Urinary bladder (tissue), 4 donors: ENCODE data around the gene REEP1. TPM values are rescaled to one million over a fixed set of nuclear protein-coding genes. Genes with fewer than 3 reads are reported as not detected.
"Not testable (repeated sequence)": the region's sequence is repeated elsewhere in the genome, so short reads cannot be mapped to it uniquely, and the experiment has no call there.

ENCODE experiments used
- DNase-seq: peaks from one replicate; pipeline ENCODE4 v3.0.0-alpha.2; 2015; ENCODE audit errors: extremely low spot score
- H3K27ac ChIP-seq: one replicate; pipeline ENCODE4 v1.5.1; 2013; ENCODE audit warnings: low read depth, mild to moderate bottlenecking, moderate library complexity
- H3K36me3 ChIP-seq: one replicate; pipeline ENCODE4 v1.6.1; 2013; ENCODE audit warnings: mild to moderate bottlenecking, moderate library complexity; ENCODE audit not compliant: insufficient read depth
- H3K4me1 ChIP-seq: one replicate; pipeline ENCODE4 v1.6.1; 2013; ENCODE audit warnings: mild to moderate bottlenecking, moderate library complexity; ENCODE audit not compliant: insufficient read depth
- H3K4me3 ChIP-seq: one replicate; pipeline ENCODE4 v1.5.1; 2013; ENCODE audit warnings: low read depth, low read length
- WGBS: extraction: QIAGEN DNeasy Blood & Tissue Kit; methylation state at CpG from one replicate; pipeline ENCODE4 v1.1.7; 2013; 5-methylcytosine and 5-hydroxymethylcytosine counted together
- polyA plus RNA-seq: library from polyadenylated mRNA; stranded (reverse); fragments of 200-250 nt; gene quantifications from one replicate; pipeline ENCODE4 v1.2.3, GENCODE V29; 2013
- total RNA-seq: library from RNA; depleted of rRNA; stranded (reverse); fragments of >200 nt; gene quantifications from one replicate; pipeline ENCODE4 v1.2.3, GENCODE V29; 2014
- donor health status: healthy with polysubstance abuse.
- donor health status: healthy.

REEP1 gene
- total and polyA plus RNA-seq, 2 donors: 21.9 to 39.5 TPM

DNA sequence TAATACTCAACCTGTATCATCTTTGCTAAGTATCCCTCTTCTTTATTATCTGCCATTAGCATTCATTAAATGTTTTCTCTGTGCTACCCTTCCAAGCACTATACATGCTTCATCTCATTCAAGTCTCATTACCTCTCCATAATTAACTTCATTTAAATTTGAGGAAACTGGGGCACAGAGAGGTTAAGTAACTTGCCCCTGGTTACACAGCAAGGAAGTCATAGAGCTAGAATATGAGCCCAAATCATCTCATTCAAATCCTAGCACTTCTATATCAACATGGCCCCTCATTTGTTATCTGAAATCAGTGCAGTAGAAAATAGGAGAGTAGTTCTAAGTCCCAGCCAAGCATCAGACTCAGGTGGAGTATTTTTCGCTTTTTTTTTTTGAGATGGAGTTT is 133.8 kb downstream of the REEP1 start:
- Histone ChIP-seq H3K4me1 (no peaks in the 10 kb centered on the region), H3K27ac (no peak overlapping the region), H3K4me3 (no peak overlapping the region), H3K36me3 (no peaks in the 10 kb centered on the region)
- 100% methylated on average over 1 of the region's 1 CpG for WGBS
- no peak for DNase-seq

- 91% methylated on average over 9 of the region's 9 CpGs for WGBS
Measured at GRCh38 chr2:86202702-86203101, 134.7 kb downstream of the REEP1 start.

GRCh38 chr2:86202336-86202692 is 135.1 kb downstream of the REEP1 start:
- no peak overlapping the region for H3K27ac ChIP-seq
- WGBS: 83% methylated on average over 2 of the region's 2 CpGs
- H3K36me3 ChIP-seq: no peaks in the 10 kb centered on the region
- no peak overlapping the region for H3K4me3 ChIP-seq
- no peak for DNase-seq
- no peaks in the 10 kb centered on the region for H3K4me1 ChIP-seq

More at GRCh38 chr2:86202702-86203101, 134.7 kb downstream of the REEP1 start:
- Histone ChIP-seq H3K4me3 (no peak overlapping the region), H3K27ac (no peak overlapping the region), H3K4me1 (no peaks in the 10 kb centered on the region), H3K36me3 (no peaks in the 10 kb centered on the region)
- no peak for DNase-seq

DNA sequence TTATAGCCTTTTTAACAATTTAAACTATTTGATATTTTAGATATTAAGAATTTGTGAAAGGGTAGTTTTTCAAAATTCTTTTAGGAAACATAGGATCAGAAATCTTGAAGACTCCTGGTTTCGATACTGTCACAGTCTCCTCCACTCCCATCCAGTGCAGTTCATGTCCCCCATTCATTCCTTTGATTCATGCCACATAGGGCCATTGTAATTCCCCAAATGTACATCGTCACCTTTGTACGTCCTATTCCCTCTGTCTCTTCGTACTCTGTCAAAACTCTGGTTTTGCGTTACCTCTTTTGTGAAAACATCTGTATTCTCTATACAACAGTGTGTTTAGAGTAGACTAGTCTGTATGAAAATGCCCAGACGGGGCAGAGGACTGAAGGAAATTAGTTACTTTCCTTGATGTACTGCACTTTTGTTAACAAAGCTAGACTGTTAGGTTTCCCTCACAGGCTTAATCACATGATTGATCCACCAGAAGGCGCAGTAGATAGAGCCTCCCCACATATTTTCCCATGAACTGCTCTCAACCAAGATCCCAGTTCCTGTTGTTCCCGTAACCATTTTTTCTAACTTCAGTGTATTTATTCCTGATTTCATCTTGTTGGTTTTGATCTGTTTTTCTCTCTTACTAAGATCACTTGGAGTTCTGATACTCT is 135.6 kb downstream of the REEP1 start:
- Histone ChIP-seq H3K36me3 (no peaks in the 10 kb centered on the region), H3K4me3 (no peak overlapping the region), H3K4me1 (no peaks in the 10 kb centered on the region), H3K27ac (no peak overlapping the region)
- WGBS: 69% methylated on average over 8 of the region's 8 CpGs
- DNase-seq: no peak

GRCh38 chr2:86200564-86200963 is 136.9 kb downstream of the REEP1 start:
- not testable (repeated sequence) for H3K4me3 ChIP-seq, DNase-seq
- 87% methylated on average over 11 of the region's 11 CpGs for WGBS

GRCh38 chr2:86199834-86200177 is 137.6 kb downstream of the REEP1 start:
- Histone ChIP-seq H3K4me1 (peaks cover 1% of the 10 kb centered on the region), H3K36me3 (no peaks in the 10 kb centered on the region), H3K27ac (no peak overlapping the region), H3K4me3 (peak overlapping the region; percentile 69)
- 1% methylated on average over 8 of the region's 8 CpGs for WGBS
- DNase-seq: no peak

More at GRCh38 chr2:86200564-86200963, 136.9 kb downstream of the REEP1 start:
- not testable (repeated sequence) for H3K36me3 ChIP-seq, H3K27ac ChIP-seq, H3K4me1 ChIP-seq

DNA sequence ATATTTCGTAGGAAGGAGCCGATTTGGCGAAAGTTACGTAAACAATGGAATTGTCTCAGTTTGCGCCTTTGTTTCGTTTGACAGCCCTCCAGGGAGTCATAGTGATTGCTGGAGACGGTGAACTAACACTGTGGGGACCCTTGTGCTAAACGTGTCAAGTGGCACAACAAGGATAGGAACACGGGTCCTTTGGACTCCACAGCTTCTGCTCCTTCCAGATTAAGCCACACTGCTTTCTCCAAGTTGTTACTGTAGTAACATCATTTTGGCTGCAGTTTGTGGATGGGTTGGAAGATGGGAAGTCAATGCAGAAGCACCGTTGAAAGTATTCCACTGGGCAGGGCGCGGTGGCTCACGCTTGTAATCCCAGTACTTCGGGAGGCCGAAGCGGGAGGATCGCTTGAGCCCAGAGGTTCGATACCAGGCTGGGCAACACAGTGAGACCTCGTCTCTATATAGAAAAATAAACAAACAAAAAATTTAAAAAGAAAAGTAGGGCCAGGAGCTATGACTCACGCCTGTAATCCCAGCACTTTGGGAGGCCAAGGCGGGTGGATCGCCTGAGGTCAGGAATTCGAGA is 141.5 kb downstream of the REEP1 start:
- H3K36me3 ChIP-seq: no peaks in the 10 kb centered on the region
- H3K4me3 ChIP-seq: peak overlapping the region; percentile 71
- peaks cover 1% of the 10 kb centered on the region for H3K4me1 ChIP-seq
- no peak overlapping the region for H3K27ac ChIP-seq
- 30% methylated on average over 23 of the region's 23 CpGs for WGBS
- no peak for DNase-seq

DNA sequence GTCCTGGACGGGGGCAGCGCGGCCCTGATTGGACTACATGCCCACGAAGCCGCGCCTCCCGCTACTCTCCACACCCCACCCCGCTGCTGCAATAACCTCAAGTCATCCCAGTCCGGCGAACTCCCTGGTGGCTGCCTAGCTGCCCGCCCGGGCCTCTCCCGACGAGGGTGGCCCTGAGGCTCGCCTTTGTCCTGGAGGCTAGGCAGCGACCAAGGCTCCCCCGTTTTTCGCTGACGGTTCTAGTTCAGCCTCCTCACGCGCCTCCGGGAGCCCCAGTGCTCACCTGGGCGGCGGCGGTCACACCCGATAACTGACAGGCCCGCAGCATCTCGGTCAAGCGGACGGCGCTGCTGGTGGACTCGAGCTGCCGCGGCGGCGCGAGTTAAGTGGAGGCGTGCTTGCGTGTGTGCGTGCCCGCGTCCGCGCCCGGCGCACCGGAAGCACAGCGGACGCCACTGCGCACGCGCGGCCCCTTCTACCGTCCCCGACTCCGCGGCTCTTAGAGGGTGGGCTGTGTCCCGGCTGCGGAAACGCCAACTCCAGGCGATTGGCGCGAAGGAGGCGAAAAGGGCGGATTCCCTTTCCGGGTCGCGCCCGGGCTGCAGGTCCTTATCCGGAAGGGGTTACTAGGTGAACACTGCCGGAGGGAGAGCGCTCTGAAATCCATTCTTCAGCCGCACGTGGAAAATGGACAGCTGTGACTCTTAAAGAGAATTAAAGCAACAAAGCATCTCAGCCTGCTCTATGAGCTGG is 142.2 kb downstream of the REEP1 start, which contains the start of gene IMMT:
Gene IMMT, minus strand, starts transcription at position 408 of the 753 bp plus-strand sequence. Its CDS starts 80 bp downstream, at position 328.
- H3K27ac ChIP-seq: peak within 1 kb of the TSS; percentile 97
- peaks cover 1% of the 10 kb centered on the region for H3K4me1 ChIP-seq
- H3K36me3 ChIP-seq: no peaks in the 10 kb centered on the region
- DNase-seq: peak; percentile 90
- WGBS: under 1% methylated on average over 74 of the region's 74 CpGs
- H3K4me3 ChIP-seq: peak within 1 kb of the TSS; percentile 71

- H3K4me1 ChIP-seq: peaks cover 1% of the 10 kb centered on the region
- no peaks in the 10 kb centered on the region for H3K36me3 ChIP-seq
- peak overlapping the region; percentile 2 for H3K27ac ChIP-seq
- H3K4me3 ChIP-seq: peak overlapping the region; percentile 71
- no peak for DNase-seq
- WGBS: under 1% methylated on average over 17 of the region's 17 CpGs
Measured at GRCh38 chr2:86194751-86195054, 142.7 kb downstream of the REEP1 start.

- 76% methylated on average over 7 of the region's 7 CpGs for WGBS
- Histone ChIP-seq H3K36me3 (no peaks in the 10 kb centered on the region), H3K27ac (no peak overlapping the region), H3K4me1 (peaks cover 3% of the 10 kb centered on the region), H3K4me3 (no peak overlapping the region)
- no peak for DNase-seq
Measured at GRCh38 chr2:86193901-86194567, 143.4 kb downstream of the REEP1 start.

DNA sequence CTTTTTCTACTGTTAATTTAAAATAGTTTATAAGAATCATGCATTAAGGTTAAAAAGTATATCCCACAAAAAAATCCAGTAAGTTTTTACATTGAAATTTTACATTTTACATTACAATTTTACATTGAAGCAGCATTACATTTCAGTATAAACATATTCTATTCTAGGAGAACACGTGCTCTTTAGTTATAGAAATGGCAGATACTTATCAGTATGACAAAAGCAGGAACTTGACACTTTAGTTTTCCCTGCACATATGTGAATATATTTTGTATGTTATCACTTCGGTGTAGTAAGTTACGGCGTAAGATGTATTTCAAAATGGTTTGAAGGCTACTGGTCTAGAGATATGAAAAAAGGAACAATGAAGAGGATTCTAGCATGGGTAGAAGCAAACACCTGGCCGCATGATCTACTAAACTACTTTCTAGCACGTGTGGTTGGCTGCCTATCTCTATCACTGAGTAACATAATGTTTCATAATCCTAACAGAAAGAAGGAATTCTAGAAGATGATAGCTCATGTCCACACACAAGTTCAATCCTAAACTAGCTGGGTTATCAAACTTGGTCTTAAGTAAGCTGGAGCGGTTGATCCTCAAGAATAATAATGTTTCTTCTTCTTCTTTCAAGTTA is 147.5 kb downstream of the REEP1 start:
- WGBS: 77% methylated on average over 7 of the region's 7 CpGs
- DNase-seq: no peak
- peaks cover 2% of the 10 kb centered on the region for H3K4me1 ChIP-seq
- H3K27ac ChIP-seq: no peak overlapping the region
- no peaks in the 10 kb centered on the region for H3K36me3 ChIP-seq
- no peak overlapping the region for H3K4me3 ChIP-seq

DNA sequence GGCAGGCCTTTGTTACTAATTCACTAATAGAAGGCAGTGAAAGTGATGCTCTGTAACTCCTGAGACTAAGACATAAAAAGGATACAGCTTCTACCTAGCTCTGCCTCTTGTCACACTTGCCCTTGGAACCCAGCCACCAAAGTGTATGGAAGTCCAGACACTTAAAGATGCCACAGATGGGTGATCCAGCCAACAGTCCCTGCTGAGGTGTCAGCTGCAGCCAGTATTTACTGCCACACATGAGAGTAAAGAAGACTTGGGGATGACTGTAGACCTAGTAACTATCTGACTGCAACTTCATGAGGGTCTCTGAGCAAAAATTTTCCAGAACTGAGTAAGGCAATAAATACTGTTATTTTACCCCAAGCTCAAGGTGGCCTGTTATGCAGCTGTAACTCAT is 151.0 kb downstream of the REEP1 start:
- peaks cover 2% of the 10 kb centered on the region for H3K4me1 ChIP-seq
- H3K27ac ChIP-seq: no peak overlapping the region
- no peak for DNase-seq
- no peaks in the 10 kb centered on the region for H3K36me3 ChIP-seq
- no peak overlapping the region for H3K4me3 ChIP-seq

DNA sequence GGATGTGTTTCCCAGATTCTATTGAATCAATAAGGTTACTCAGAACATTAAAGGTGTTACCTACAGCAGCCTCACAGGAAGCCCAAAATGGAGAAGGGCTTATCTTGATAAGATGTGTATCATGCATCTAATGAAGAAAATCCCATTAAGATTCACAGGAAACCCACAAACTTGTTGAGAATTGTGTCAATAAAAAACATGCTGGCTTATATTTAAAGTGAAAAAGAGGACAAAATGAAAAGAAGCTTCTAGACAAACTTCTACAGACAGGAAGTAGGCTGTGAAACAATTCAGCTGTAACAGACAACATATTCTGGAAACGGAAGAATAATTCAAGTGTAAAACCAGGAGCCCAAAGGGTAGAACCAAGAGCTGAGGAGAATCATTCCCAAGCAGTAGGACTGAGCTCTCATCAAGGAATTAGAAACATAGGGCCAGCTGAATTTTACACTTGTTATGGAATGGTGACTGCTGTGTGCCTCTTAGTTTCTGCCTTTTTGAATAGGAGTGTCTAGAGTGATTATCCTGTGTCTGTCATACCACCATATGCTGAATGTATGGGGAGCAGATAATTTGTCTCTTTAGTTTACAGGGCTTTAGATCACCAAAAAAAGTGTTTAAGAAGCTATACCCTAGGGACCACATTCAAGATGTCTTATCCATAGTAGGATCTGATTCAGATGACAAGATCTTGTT is 151.8 kb downstream of the REEP1 start:
- no peaks in the 10 kb centered on the region for H3K36me3 ChIP-seq
- 25% methylated on average over 1 of the region's 1 CpG for WGBS
- DNase-seq: no peak
- peaks cover 2% of the 10 kb centered on the region for H3K4me1 ChIP-seq
- H3K27ac ChIP-seq: peak overlapping the region; percentile 38
- H3K4me3 ChIP-seq: no peak overlapping the region
